GM20431 (cell line): ENCODE data around the gene USP35.

Source experiments
- in situ Hi-C: fragments of 300-500 bp; cut with MseI, MboI; formaldehyde crosslinking; loops from one replicate; pipeline ENCODE4 v1.15.0; 2020; ENCODE audit warnings: low sequenced_read_pairs; ENCODE audit not compliant: unreplicated experiment

The USP35 gene

GRCh38 chr11:78188286-78189173 is at the start of gene USP35, which contains the start of gene KCTD21:
Gene USP35, plus strand, starts transcription at chr11:78188919. Its CDS starts 7,327 bp downstream, at chr11:78196246.
Gene KCTD21, minus strand, starts transcription at chr11:78188626. Its CDS starts 14,072 bp downstream, at chr11:78174554.
- in situ Hi-C loops, result no loop called here

- in situ Hi-C loops, result no loop called here
Observed at GRCh38 chr11:78139422-78140391, 49.0 kb upstream of the USP35 start, which contains the start of gene ALG8. Gene ALG8, minus strand, starts transcription at chr11:78139626. Its CDS starts 38 bp downstream, at chr11:78139588.

- in situ Hi-C loops, result no loop called here
Observed at GRCh38 chr11:78140392-78141077, 48.2 kb upstream of the USP35 start.

GRCh38 chr11:78145511-78146025 is 43.2 kb upstream of the USP35 start:
- in situ Hi-C loops, result no loop called here

- in situ Hi-C loops, result no loop called here
Observed at GRCh38 chr11:78147807-78148206, 40.9 kb upstream of the USP35 start.

GRCh38 chr11:78149646-78150045 is 39.1 kb upstream of the USP35 start:
- in situ Hi-C loops, result no loop called here

- in situ Hi-C loops, result no loop called here
Observed at GRCh38 chr11:78150346-78150745, 38.4 kb upstream of the USP35 start.

GRCh38 chr11:78150754-78151153 is 38.0 kb upstream of the USP35 start:
- in situ Hi-C loops, result no loop called here

GRCh38 chr11:78151804-78152203 is 36.9 kb upstream of the USP35 start:
- in situ Hi-C loops, result no loop called here

GRCh38 chr11:78156127-78156844 is 32.4 kb upstream of the USP35 start:
- in situ Hi-C loops, result no loop called here

GRCh38 chr11:78158987-78159652 is 29.6 kb upstream of the USP35 start:
- in situ Hi-C loops, result no loop called here

- in situ Hi-C loops, result no loop called here
Observed at GRCh38 chr11:78160557-78160956, 28.2 kb upstream of the USP35 start.

- in situ Hi-C loops, result no loop called here
Observed at GRCh38 chr11:78161346-78161745, 27.4 kb upstream of the USP35 start.

- in situ Hi-C loops, result no loop called here
Observed at GRCh38 chr11:78161962-78162371, 26.8 kb upstream of the USP35 start.

- in situ Hi-C loops, result no loop called here
Observed at GRCh38 chr11:78163828-78164227, 24.9 kb upstream of the USP35 start.

GRCh38 chr11:78164471-78164870 is 24.2 kb upstream of the USP35 start:
- in situ Hi-C loops, result no loop called here

- in situ Hi-C loops, result no loop called here
Observed at GRCh38 chr11:78166855-78167469, 21.8 kb upstream of the USP35 start.
